Kidney (tissue), 14 donors: ENCODE data around the gene SPATA12. TPM values are rescaled to one million over a fixed set of nuclear protein-coding genes. Genes with fewer than 3 reads are reported as not detected.
"Not testable (repeated sequence)": the region's sequence is repeated elsewhere in the genome, so short reads cannot be mapped to it uniquely, and the experiment has no call there.

Experiments
- DNase-seq, 5 donors: peaks; one replicate each; pipeline ENCODE4 v3.0.0-alpha.2; 2013 to 2020
- FAIRE-seq: peaks from 2 replicates; lab custom pipeline; 2012; peaks lifted over from hg19 to GRCh38; lab: Jason Lieb, UNC
- H3K27ac ChIP-seq, 2 donors: one replicate each; pipeline ENCODE4 v1.7.0; 2013; ENCODE audit warnings: low read depth in 2 of 2, low read length in 2 of 2, inconsistent platforms in 1 of 2
- H3K27me3 ChIP-seq: one replicate; pipeline ENCODE4 v1.7.1; 2013; ENCODE audit warnings: low read length, inconsistent platforms; ENCODE audit not compliant: control insufficient read depth, insufficient read depth
- H3K36me3 ChIP-seq, 3 donors: one replicate each; pipeline versions ENCODE4 v1.7.0 to v1.7.1; 2013; ENCODE audit warnings: low read length in 3 of 3, control low read depth in 1 of 3, inconsistent platforms in 1 of 3; ENCODE audit not compliant: insufficient read depth in 3 of 3, control insufficient read depth in 2 of 3
- H3K4me1 ChIP-seq, 3 donors: one replicate each; pipeline versions ENCODE4 v1.7.0 to v1.7.1; 2013; ENCODE audit warnings: low read length in 3 of 3, inconsistent platforms in 1 of 3, low read depth in 1 of 3; ENCODE audit not compliant: control insufficient read depth in 2 of 3, insufficient read depth in 2 of 3
- H3K4me3 ChIP-seq, 3 donors: one replicate each; pipeline versions ENCODE4 v1.7.0 to v1.8.1; 2013; ENCODE audit warnings: low read length in 3 of 3, control low read depth in 1 of 3, inconsistent platforms in 1 of 3
- H3K9ac ChIP-seq, 3 donors: one replicate each; pipeline versions ENCODE4 v1.7.0 to v1.7.1; 2013; ENCODE audit warnings: low read length in 3 of 3, control low read depth in 1 of 3, inconsistent platforms in 1 of 3
- H3K9me3 ChIP-seq, 3 donors: one replicate each; pipeline versions ENCODE4 v1.7.0 to v1.7.1; 2013; ENCODE audit warnings: low read length in 3 of 3, control low read depth in 1 of 3, inconsistent platforms in 1 of 3; ENCODE audit not compliant: control insufficient read depth in 2 of 3, insufficient read depth in 1 of 3
- CTCF ChIP-seq: IDR thresholded peaks from 3 replicates; pipeline ENCODE4 v1.5.1; 2012; ENCODE audit warnings: mild to moderate bottlenecking, moderate library complexity, borderline replicate concordance; ENCODE audit not compliant: insufficient read depth; ENCODE audit errors: extremely low read depth
- intact Hi-C: fragments of 100-400 bp; cut with DNase I; formaldehyde crosslinking; loops from one replicate; pipeline ENCODE4 v1.11.1; 2022
- polyA plus RNA-seq: library from polyadenylated mRNA; stranded (reverse); fragments of 350-450 nt; fragmentation: Illumina TruSeq; extraction: RNeasy Lipid Tissue Mini Kit (QIAGEN cat#74804); gene quantifications from one replicate; pipeline ENCODE4 v1.2.3, GENCODE V29; 2014; ENCODE audit warnings: low read depth, low replicate concordance; ENCODE audit not compliant: insufficient read depth
- total RNA-seq: library from RNA; stranded (reverse); fragmentation: NEBNext Ultra II Directional; extraction: Animal tissue kit (Norgen Biotek cat#: 25700); gene quantifications from one replicate; pipeline ENCODE4 v1.2.1, GENCODE V29; 2021
- donor health status: control.
- donor health status: control.
- donor health status: control.
- donor health status: control.
- donor health status: control.
- donor health status: DM: yes; HTN: yes; CAD: no.
- donor health status: Normal renal cell carcinoma (clear cell type).

SPATA12 gene
- total and polyA plus RNA-seq, 2 donors from 2014 or later, result not detected

- H3K9ac ChIP-seq, result no peak overlapping the region
- H3K4me3 ChIP-seq, result no peak overlapping the region
- intact Hi-C loops, result no loop called here
- H3K4me1 ChIP-seq, result peaks cover 0 to 10% (median 10%) of the 10 kb centered on the region in 3 donors
- no peak overlapping the region for H3K27ac ChIP-seq
- FAIRE-seq (no peak), DNase-seq (peak in 1 of 5 donors; percentile 32)
- H3K36me3 ChIP-seq, result no peaks in the 10 kb centered on the region
- no peaks in the 10 kb centered on the region for H3K27me3 ChIP-seq
- no peak for TF ChIP-seq CTCF
- no peaks in the 10 kb centered on the region for H3K9me3 ChIP-seq
Measured at GRCh38 chr3:57080171-57080570, 19.7 kb downstream of the SPATA12 start.

GRCh38 chr3:57081173-57081572 lies 20.7 kb downstream of the SPATA12 start:
- Histone ChIP-seq H3K4me3 (no peak overlapping the region), H3K27ac (no peak overlapping the region), H3K27me3 (no peaks in the 10 kb centered on the region), H3K36me3 (no peaks in the 10 kb centered on the region), H3K9me3 (no peaks in the 10 kb centered on the region), H3K4me1 (peaks cover 0 to 10% (median 10%) of the 10 kb centered on the region in 3 donors), H3K9ac (no peak overlapping the region)
- no peak for DNase-seq
- TF ChIP-seq CTCF, result no peak
- intact Hi-C loops, result no loop called here
- no peak for FAIRE-seq

- Histone ChIP-seq H3K36me3 (no peaks in the 10 kb centered on the region), H3K4me1 (peaks cover 0 to 7% (median 5%) of the 10 kb centered on the region in 3 donors), H3K9ac (no peak overlapping the region), H3K4me3 (no peak overlapping the region), H3K27ac (no peak overlapping the region), H3K27me3 (no peaks in the 10 kb centered on the region), H3K9me3 (no peaks in the 10 kb centered on the region)
- no peak for FAIRE-seq
- intact Hi-C loops, result no loop called here
- no peak for DNase-seq
- no peak for TF ChIP-seq CTCF
Measured at GRCh38 chr3:57082481-57082880, 22.0 kb downstream of the SPATA12 start.

- H3K27me3 ChIP-seq, FAIRE-seq, H3K27ac ChIP-seq, DNase-seq, H3K4me3 ChIP-seq, intact Hi-C loops, H3K4me1 ChIP-seq, H3K9me3 ChIP-seq, H3K36me3 ChIP-seq, H3K9ac ChIP-seq: not testable (repeated sequence)
Measured at GRCh38 chr3:57083266-57083995, 23.0 kb downstream of the SPATA12 start.
